H54 (cell line): Measurements from ENCODE around the gene DNM2.

ENCODE experiments used
- DNase-seq: peaks from one replicate; pipeline ENCODE4 v3.0.0; 2011; ENCODE audit warnings: low spot score, mixed read lengths; ENCODE audit not compliant: insufficient read length
- FAIRE-seq: peaks from 3 replicates; lab custom pipeline; 2011; peaks lifted over from hg19 to GRCh38; lab: Jason Lieb, UNC
- POLR2A ChIP-seq: IDR thresholded peaks from 2 replicates; pipeline ENCODE4 v1.6.1; 2011; ENCODE audit warnings: low read depth, mild to moderate bottlenecking, low read length

DNM2 gene

DNA sequence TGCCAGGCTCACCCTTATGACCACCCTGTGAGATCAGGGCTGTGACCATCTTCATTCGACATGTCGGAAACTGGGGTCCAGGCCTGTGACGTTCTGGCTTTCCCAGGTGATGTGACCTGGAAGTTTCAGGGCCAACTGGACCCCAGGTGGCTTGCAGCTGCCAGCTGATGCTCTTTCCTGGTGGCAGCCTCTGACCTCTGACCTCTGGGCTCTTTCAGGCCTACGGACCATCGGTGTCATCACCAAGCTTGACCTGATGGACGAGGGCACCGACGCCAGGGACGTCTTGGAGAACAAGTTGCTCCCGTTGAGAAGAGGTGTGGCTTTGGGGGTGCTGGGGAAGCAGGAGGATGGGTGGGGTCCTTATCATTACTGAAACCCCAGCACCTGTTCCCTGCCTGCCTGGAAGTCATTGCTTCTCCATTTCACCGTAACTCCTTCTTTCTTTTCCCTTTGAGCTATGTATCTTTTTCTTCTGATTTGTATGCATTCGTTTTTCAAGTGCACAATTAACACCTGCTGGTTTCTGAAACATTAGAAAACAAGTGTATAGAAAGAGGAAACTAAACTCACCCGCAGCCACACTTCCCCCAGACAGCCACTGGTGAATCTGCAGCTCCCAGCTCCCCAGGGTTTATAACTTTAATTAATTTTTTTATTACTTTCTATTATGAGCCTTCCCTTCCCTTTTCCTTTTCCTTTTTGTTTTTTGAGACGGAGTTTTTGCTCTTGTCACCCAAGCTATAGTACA is 59.2 kb downstream of the DNM2 start:
- TF ChIP-seq POLR2A = no peak
- FAIRE-seq (no peak), DNase-seq (no peak)

DNA sequence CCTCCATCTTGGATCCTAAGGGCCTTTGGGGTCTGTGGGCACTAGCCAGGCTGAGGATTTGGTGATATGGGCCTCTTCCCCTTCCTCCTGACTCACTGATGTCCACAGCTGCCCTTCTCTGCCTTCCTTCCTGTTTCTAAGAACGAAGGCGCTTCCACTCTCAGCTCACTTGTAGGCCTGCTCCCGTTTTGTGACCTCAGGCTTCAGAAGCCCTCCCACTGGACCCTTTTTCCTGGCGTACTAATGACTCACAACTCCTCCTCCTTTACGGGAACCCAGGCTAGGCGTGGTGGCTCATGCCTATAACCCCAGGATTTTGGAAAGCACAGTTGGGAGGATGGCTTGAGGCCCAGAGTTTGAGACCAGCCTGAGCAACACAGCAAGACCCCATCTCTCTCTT is 62.5 kb downstream of the DNM2 start:
- DNase-seq (peak; percentile 80), FAIRE-seq (peak; percentile 89)
- TF ChIP-seq POLR2A = no peak

DNA sequence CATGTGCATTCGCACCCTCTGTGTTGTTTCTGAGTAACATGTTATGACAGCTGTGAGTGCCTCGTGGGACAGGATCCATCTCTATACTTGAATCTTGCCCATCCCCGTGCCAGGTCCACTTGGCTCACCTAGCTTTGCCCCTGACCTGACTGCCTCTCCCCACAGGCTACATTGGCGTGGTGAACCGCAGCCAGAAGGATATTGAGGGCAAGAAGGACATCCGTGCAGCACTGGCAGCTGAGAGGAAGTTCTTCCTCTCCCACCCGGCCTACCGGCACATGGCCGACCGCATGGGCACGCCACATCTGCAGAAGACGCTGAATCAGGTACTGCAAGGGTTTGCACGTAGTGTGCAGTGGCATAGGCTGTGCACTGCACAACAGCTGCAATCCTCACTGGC is 64.9 kb downstream of the DNM2 start:
- DNase-seq (no peak), FAIRE-seq (no peak)
- TF ChIP-seq POLR2A = no peak

DNA sequence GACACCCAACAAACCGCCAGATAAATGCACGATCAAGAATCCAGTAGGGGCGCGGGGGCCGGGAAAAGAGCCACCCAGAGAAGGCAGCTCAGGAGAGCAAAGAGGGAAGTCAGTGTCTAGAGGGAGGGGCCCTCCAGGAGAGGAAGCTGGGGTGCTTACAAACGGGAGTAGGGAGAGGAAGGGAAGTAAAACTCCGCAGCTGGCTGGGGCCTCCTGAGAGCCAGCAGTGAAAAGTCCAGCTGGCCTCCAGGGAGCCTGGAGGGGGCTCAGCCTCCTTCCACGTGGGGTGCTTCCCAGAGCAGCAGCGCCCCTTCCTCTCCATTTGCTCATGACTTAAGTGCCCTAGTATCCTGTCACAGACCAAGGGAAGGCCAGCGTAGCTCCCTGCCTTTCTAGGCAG is 66.4 kb downstream of the DNM2 start:
- FAIRE-seq = no peak
- no peak for TF ChIP-seq POLR2A

DNA sequence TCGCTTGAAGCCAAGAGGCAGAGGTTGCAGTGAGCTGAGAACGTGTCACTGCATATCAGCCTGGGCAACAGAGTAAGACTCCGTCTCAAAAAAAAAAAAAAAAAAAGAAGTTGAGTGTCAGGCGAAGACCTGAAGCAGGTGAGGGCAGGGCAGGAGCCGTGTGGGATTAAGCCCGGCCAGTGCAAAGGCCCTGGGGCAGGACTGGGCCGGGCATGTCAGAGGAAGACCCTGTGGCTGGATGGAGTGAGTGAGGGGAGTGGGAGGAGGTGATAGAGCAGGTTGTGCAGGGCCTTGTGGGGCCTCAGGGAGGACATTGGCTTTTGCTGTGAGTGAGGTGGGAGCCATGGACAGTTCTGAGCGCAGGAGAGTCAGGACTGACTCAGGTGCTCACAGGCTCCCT is 70.3 kb downstream of the DNM2 start:
- DNase-seq (no peak), FAIRE-seq (no peak)
- no peak for TF ChIP-seq POLR2A

More for the DNA sequence above, 66.4 kb downstream of the DNM2 start:
- DNase-seq = no peak

DNA sequence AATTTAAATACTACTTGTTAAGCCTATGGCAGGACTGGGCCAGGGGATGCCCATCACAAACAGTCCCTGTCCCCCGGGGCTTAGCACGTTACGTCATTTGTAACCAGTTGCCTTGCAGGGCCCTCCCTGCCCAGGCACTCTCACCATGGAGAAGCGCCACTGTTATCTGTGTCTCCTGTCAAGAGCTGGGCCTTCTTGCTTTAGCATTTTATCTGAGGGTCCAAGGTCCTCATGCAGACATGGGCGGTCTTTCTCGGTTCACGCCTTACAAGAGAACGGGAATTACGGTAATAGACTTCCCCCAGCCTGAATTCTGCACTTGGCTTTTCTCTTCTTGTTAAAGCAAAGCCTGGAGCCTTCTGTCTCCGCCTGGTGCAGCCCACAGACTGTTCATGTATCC is 72.0 kb downstream of the DNM2 start:
- DNase-seq (no peak), FAIRE-seq (no peak)
- TF ChIP-seq POLR2A = no peak

DNA sequence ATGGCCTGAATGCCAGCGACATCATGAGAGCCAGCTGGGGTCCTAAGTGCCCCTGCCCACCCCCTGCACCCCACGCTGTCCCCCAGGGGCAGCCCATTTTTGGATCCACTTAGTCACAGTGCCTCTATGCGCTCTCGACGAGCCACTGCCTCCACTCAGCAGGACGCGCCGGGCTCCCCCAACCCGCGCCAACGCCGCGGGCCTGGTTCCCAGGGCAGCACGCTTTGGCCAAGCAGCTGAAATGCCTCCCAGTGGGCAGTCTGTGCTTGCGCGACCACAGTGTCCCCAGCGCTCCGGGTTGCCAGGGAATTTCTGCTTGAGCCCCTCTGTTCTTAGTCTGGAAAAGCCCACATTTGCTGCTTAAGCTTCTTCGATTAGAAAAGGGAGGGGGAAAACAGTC is 78.8 kb downstream of the DNM2 start:
- FAIRE-seq (no peak), DNase-seq (no peak)
- no peak for TF ChIP-seq POLR2A

DNA sequence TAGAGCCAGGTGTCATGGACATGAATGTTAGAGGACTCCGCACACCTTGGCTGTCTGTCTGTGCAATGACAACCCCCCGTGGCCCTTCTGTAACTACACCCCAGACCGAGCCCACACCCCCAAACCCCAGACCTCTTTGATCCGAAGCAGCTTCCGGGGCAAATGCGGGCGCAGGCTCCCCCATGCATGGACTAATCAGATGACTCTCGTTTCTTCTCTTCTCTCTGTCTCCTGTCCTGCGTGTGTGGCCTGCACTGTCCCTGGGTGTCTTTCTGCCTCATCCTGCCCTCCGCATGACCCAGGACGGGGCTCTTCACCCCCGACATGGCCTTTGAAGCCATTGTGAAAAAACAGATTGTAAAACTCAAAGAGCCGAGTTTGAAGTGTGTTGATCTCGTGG is 79.2 kb downstream of the DNM2 start:
- no peak for TF ChIP-seq POLR2A
- FAIRE-seq (no peak), DNase-seq (no peak)

DNA sequence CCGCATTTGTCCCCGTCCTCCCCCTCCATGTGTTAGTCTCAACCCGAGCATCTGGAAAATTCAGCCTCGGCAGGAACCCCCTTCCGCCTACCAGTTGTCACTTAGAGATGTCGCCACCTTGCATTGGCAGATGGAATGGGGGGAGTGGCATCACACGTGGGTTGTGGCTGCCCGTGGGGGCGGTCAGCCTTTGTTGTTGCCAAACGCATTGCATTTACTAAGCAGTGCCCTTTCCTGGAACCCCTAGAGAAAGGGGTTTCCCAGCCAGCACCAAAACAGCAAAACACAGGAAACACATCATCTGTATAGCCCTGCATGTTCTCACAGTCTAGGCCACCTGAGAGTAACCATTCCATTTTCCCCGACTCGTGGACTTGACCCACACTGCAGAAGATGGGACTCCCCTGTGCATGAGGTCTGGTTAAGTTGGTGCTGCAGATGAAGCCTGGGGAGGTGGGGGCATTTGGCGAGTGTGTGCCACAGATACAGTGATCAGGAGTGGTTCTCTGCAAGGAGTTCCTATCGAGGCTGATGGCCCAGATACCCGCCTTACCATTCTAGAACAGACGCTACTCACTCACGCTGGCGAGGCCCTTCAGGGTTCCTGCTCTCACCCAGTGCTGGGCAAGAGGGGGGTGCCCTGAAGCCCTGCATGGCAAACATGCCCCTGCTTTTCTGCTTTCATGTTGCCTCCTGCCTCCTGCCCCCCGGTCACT is 79.8 kb downstream of the DNM2 start:
- DNase-seq (no peak), FAIRE-seq (no peak)
- no peak for TF ChIP-seq POLR2A

DNA sequence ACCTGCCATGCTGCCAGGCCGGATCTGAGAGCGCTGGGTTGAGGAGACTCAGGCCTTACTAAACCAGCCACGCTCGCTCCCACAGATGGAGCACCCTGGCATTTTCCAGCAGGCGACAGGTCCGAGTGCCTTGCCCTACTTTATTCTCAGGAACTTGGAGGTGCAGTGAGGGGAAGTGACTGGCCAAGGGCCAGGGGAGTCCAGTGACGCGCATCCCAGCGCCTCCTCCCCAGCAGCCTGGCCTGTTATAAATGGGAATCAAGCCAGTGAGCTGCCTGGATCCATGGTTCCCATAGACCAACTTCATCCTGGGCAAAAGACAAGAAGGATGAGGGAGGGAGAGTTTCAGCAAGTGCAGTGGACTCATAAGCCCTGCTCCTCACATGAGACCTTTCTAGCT is 82.6 kb downstream of the DNM2 start:
- DNase-seq = no peak
- no peak for FAIRE-seq
- no peak for TF ChIP-seq POLR2A

DNA sequence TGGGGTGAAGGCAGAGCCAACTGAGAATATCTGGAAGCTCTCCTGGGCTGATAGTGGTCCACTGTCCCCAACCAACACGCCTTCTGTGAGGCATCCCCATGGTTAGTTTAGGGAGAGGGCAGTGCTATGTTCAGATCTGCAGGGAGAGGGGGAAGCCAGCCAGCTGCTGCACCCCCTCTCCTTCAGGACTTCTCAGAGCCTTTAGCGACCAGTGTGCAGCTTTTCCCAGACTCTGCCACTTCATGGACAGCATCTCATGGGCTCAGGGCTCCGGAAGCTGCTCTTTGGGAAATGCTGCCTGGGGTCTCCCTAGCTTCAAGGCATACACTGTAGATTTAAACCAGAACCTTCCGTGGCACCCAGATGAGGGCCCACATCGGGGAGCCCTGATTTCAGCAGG is 84.6 kb downstream of the DNM2 start:
- no peak for TF ChIP-seq POLR2A
- DNase-seq = no peak
- no peak for FAIRE-seq

DNA sequence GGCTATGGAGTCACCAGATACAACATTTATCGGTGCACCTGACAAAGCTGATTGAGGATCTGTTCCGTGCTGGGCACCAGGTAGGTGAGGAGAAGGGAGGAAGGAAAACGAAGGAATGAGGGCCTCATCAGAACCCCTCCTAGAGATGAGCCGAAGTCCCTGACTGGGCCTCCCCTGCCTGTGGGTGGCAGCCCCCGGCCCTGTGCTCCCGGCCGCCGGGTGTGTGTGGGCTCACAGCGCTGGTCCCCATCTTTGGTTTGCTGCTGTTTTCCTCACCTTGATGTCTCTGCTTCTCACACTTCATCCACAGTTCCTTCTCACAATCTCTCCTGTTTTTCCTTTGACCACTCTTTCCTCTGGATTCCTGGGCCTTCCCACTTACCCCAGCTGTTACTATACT is 85.4 kb downstream of the DNM2 start:
- FAIRE-seq = no peak

DNA sequence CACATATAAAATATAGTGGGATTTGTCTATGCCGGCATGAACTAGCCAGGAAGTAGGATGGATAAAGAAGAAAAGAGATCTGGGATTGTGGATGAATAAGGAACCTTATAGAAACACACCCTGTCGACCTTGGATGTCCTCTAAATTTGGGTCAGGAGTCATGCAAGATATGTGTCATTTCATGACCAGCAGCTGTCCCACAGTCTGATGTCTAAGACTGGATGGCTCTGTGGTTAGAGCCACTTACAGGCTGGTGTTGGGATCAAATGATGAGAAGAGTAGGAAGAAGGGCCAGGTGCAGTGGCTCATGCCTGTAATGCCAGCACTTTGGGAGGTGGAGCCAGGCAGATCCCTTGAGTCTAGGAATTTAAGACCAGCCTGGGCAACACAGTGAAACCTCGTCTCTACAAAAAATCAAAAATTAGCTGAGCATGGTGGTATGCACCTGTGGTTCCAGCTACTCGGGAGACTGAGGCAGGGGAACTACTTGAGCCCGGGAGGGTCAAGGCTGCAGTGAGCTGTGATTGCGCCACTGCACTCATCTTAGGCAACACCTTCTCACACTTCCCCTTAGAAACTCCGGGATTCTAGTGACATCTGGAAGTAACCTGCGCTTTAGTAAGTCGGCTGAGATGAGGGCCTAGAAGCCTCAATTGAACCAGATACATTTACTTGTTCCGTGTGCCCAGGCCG is 87.3 kb downstream of the DNM2 start:
- FAIRE-seq = no peak
- no peak for TF ChIP-seq POLR2A
- no peak for DNase-seq

More for the DNA sequence above, 85.4 kb downstream of the DNM2 start:
- TF ChIP-seq POLR2A = no peak
- no peak for DNase-seq

DNA sequence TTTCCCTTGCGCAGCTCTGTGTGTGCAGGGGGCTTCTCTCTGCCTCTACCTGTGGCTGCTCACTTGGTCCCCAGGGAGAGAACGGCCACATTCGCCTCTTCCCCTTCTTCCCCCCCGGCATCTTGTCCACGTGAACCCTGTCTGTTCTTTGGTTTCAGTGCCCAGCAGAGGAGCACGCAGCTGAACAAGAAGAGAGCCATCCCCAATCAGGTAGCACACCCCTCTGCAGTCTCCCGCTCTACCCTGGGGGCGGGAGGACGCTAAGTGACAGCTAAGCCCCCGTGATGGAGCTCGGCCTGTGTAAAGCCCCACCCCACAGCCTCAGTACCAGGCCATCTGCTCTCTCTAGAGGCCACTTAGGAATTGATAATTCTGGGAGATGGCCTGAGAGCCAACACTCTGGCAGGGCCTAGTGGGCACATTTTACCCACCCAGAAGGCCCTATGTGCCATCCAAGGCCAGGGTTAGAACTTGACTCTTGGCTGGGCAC is 87.9 kb downstream of the DNM2 start:
- no peak for TF ChIP-seq POLR2A
- DNase-seq (no peak), FAIRE-seq (no peak)
